ENCODE results near the gene MGST2.

DNA sequence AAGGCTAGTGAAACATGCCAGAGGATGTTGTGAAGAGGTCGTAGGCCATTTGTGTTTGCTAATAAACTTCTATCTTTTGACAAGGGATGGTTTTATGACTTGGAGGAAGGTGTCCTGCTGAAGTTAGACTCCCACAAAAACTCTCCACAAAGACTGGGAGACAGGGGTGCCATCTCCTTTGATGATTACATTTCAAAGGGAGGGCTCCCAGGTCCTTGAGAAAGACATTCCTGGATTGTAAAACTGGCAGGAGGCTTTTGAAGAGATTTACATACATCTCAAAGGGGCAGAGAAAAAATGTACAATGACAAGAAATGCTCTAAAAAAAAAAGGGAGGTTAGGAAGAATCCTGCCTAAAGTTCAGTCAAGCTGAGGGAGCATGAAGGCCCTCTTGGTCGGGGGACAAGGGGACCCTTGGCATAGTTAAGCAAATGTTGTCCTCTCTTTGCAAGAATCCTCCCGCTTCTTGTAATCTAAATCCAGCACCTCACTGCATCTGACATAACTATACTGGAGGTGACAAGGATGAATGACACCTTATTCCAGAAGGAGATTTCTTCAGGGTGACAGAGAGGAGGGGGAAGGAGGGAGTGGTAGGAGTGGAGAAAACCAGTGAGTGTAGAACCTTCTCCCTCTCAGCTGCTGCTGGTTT is 41.1 kb upstream of the MGST2 start:
- TF ChIP-seq, protein P1, sequence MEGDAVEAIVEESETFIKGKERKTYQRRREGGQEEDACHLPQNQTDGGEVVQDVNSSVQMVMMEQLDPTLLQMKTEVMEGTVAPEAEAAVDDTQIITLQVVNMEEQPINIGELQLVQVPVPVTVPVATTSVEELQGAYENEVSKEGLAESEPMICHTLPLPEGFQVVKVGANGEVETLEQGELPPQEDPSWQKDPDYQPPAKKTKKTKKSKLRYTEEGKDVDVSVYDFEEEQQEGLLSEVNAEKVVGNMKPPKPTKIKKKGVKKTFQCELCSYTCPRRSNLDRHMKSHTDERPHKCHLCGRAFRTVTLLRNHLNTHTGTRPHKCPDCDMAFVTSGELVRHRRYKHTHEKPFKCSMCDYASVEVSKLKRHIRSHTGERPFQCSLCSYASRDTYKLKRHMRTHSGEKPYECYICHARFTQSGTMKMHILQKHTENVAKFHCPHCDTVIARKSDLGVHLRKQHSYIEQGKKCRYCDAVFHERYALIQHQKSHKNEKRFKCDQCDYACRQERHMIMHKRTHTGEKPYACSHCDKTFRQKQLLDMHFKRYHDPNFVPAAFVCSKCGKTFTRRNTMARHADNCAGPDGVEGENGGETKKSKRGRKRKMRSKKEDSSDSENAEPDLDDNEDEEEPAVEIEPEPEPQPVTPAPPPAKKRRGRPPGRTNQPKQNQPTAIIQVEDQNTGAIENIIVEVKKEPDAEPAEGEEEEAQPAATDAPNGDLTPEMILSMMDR (IDR thresholded peaks at IDR 0.05), result no peak
- TF ChIP-seq POLR2A (IDR thresholded peaks at IDR 0.05), result no peak

All from right lobe of liver (tissue), 4 donors.